Lower leg skin (tissue), 3 donors: ENCODE results near the gene ATP11B.

ENCODE experiments used
- POLR2A ChIP-seq, 2 donors: fragments of 450-650 bp; IDR thresholded peaks; one replicate each; pipeline ENCODE4 v1.6.1; 2016 to 2017; ENCODE audit warnings: antibody characterized with exemption in 2 of 2, mild to moderate bottlenecking in 1 of 2, moderate library complexity in 1 of 2
- TF ChIP-seq, protein P1 (sequence below), 3 donors: fragments of 450-650 bp; IDR thresholded peaks; one replicate each; pipeline ENCODE4 v1.5.1; 2016; ENCODE audit warnings: antibody characterized with exemption in 3 of 3, mild to moderate bottlenecking in 3 of 3, moderate library complexity in 2 of 3

DNA sequence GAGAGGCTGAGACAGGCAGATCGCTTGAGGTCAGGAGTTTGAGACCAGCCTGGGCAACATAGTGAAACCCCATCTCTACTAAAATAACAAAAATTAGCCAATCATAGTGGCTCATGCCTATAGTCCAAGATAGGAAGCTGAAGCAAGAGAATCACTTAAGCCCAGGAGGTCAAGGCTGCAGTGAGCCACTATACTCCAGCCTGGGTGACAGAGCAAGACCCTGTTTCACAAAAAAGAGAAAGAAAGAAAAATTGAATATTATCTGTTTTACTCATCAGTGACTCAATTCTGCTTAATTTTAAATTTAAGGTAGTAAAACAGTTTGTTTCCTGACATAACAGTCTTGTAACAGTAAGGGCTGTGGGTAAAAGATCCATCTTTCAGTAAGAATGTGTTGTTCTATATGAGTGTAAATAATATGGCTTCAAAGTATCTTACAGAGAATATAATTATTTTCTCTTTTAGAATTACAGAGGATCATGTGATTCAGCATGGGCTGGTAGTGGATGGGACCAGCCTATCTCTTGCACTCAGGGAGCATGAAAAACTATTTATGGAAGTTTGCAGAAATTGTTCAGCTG is 85.8 kb downstream of the ATP11B start:
- TF ChIP-seq, protein P1, sequence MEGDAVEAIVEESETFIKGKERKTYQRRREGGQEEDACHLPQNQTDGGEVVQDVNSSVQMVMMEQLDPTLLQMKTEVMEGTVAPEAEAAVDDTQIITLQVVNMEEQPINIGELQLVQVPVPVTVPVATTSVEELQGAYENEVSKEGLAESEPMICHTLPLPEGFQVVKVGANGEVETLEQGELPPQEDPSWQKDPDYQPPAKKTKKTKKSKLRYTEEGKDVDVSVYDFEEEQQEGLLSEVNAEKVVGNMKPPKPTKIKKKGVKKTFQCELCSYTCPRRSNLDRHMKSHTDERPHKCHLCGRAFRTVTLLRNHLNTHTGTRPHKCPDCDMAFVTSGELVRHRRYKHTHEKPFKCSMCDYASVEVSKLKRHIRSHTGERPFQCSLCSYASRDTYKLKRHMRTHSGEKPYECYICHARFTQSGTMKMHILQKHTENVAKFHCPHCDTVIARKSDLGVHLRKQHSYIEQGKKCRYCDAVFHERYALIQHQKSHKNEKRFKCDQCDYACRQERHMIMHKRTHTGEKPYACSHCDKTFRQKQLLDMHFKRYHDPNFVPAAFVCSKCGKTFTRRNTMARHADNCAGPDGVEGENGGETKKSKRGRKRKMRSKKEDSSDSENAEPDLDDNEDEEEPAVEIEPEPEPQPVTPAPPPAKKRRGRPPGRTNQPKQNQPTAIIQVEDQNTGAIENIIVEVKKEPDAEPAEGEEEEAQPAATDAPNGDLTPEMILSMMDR (IDR thresholded peaks at IDR 0.05), result no peak
- TF ChIP-seq POLR2A (IDR thresholded peaks at IDR 0.05), result no peak
